ENCODE results near the gene HRK. TPM values are rescaled to one million over a fixed set of nuclear protein-coding genes. Genes with fewer than 3 reads are reported as not detected.
A peak's percentile ranks its signal among the peaks of the same experiment; 100 is the strongest.

Gene HRK
- total RNA-seq, 1 experiment from 2014 or later, result 0.44 TPM

GRCh38 chr12:116874324-116874995 lies 6.8 kb downstream of the HRK start:
- no peak for TF ChIP-seq TCF7L2 (IDR thresholded peaks at IDR 0.05; ENCODE audit: low read depth, low read length)
- no peak for TF ChIP-seq CTCF (IDR thresholded peaks at IDR 0.05)
- TF ChIP-seq REST (IDR thresholded peaks at IDR 0.05; ENCODE audit: insufficient read depth in 1 of 2, low read depth in 2 of 2, low read length in 1 of 2), result no peak
- no peak for TF ChIP-seq POLR2AphosphoS5 (IDR thresholded peaks at IDR 0.05; ENCODE audit: low read depth, low read length)
- no peak for TF ChIP-seq SIN3A (IDR thresholded peaks at IDR 0.05; ENCODE audit: borderline replicate concordance, insufficient read depth, low read depth, low read length)
- in situ Hi-C loops (cut with HindIII; ENCODE audit: low pct_unique_long_range_greater_than_20kb, low sequenced_read_pairs), result no loop called here
- no peak for ATAC-seq
- DNase-seq (ENCODE audit: low read depth, low spot score), result no peak
- Histone ChIP-seq H3K4me3 (ENCODE audit: low read depth in 2 of 2, low read length in 2 of 2) (no peak overlapping the region), H3K9me3 (ENCODE audit: control insufficient read depth, insufficient read depth, low read depth, low read length) (no peaks in the 10 kb centered on the region), H3K4me1 (ENCODE audit: control insufficient read depth, insufficient read depth, low read length) (no peaks in the 10 kb centered on the region; the same call in 1 of the 2 replicates), H3K27me3 (ENCODE audit: control insufficient read depth, insufficient read depth, low read length) (peaks cover 8% of the 10 kb centered on the region), H3K36me3 (ENCODE audit: control insufficient read depth, insufficient read depth, low read length) (no peaks in the 10 kb centered on the region), H3K27ac (ENCODE audit: low read length) (no peak overlapping the region)
- no TSS peak for BruUV-seq (replicated peaks)
- ChIA-PET CTCF (no interaction called here), POLR2A (interaction anchor here (0.7 kb wide), 1 partner anchor 18 kb away, joined by 3 read pairs; no protein-coding TSS in a partner anchor)
- intact Hi-C loops (cut with micrococcal nuclease; ENCODE audit: unreplicated experiment), result no loop called here

GRCh38 chr12:116870306-116870705 lies 10.9 kb downstream of the HRK start:
- ChIA-PET POLR2A (no interaction called here), CTCF (interaction anchor here (0.6 kb wide), 1 partner anchor 733 kb away, joined by 4 read pairs; no protein-coding TSS in a partner anchor)
- Histone ChIP-seq H3K27ac (ENCODE audit: low read length) (no peak overlapping the region), H3K27me3 (ENCODE audit: control insufficient read depth, insufficient read depth, low read length) (peaks cover 2% of the 10 kb centered on the region; the same call in 1 of the 2 replicates), H3K36me3 (ENCODE audit: control insufficient read depth, insufficient read depth, low read length) (no peaks in the 10 kb centered on the region), H3K9me3 (ENCODE audit: control insufficient read depth, insufficient read depth, low read depth, low read length) (no peaks in the 10 kb centered on the region), H3K4me1 (ENCODE audit: control insufficient read depth, insufficient read depth, low read length) (no peaks in the 10 kb centered on the region; the same call in 1 of the 2 replicates), H3K4me3 (ENCODE audit: low read depth in 2 of 2, low read length in 2 of 2) (no peak overlapping the region)
- no peak for TF ChIP-seq CTCF (IDR thresholded peaks at IDR 0.05)
- no peak for TF ChIP-seq SIN3A (IDR thresholded peaks at IDR 0.05; ENCODE audit: borderline replicate concordance, insufficient read depth, low read depth, low read length)
- no peak for TF ChIP-seq POLR2AphosphoS5 (IDR thresholded peaks at IDR 0.05; ENCODE audit: low read depth, low read length)
- no peak for TF ChIP-seq TCF7L2 (IDR thresholded peaks at IDR 0.05; ENCODE audit: low read depth, low read length)
- no peak for TF ChIP-seq REST (IDR thresholded peaks at IDR 0.05; ENCODE audit: insufficient read depth in 1 of 2, low read depth in 2 of 2, low read length in 1 of 2)
- ATAC-seq, result peak; percentile 74; the same call in 1 of the 2 replicates
- in situ Hi-C loops (cut with HindIII; ENCODE audit: low pct_unique_long_range_greater_than_20kb, low sequenced_read_pairs), result no loop called here
- no TSS peak for BruUV-seq (replicated peaks)
- intact Hi-C loops (cut with micrococcal nuclease; ENCODE audit: unreplicated experiment), result no loop called here
- no peak for DNase-seq (ENCODE audit: low read depth, low spot score)
